ENCODE data around the gene IDE. TPM values are rescaled to one million over a fixed set of nuclear protein-coding genes. Genes with fewer than 3 reads are reported as not detected.
"Not testable (repeated sequence)": the region's sequence is repeated elsewhere in the genome, so short reads cannot be mapped to it uniquely, and the experiment has no call there.

Gene IDE
- total RNA-seq, 1 donor from 2014 or later = 26.3 TPM

GRCh38 chr10:92451431-92451830 lies 122.5 kb downstream of the IDE start:
- no peak for DNase-seq
- intact Hi-C loops (cut with DNase I) = no loop called here
- H3K36me3 ChIP-seq = peaks cover 54% of the 10 kb centered on the region

DNA sequence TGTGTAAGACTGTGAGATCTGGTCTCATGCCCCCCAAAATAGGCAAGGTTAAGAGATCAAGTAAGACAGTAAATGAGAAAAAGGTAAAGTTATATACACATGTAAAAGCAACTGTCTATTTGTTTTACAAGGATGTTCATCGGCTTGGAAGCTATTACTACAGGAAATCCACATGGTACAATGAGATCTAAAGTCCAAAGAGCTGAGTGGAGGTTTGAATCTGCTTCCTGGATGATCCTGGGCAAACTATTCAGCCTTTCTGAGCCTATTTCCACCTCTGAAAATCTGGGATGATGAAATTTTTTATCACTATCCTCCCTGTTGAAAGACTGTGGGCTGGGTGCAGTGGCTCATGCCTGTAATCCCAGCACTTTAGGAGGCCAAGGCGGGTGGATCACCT lies 123.0 kb downstream of the IDE start:
- no peak for TF ChIP-seq CTCF (IDR thresholded peaks at IDR 0.05)
- H3K27me3 ChIP-seq (ENCODE audit: low read depth) = no peaks in the 10 kb centered on the region
- no peaks in the 10 kb centered on the region for H3K9me3 ChIP-seq
- no peak overlapping the region for H3K27ac ChIP-seq
- intact Hi-C loops (cut with DNase I) = no loop called here
- no peaks in the 10 kb centered on the region for H3K4me1 ChIP-seq
- ATAC-seq (no peak), DNase-seq (no peak)
- H3K4me3 ChIP-seq = no peak overlapping the region
- H3K36me3 ChIP-seq = peaks cover 49% of the 10 kb centered on the region

More at GRCh38 chr10:92451431-92451830, 122.5 kb downstream of the IDE start:
- no peaks in the 10 kb centered on the region for H3K4me1 ChIP-seq
- ATAC-seq = no peak
- no peak overlapping the region for H3K4me3 ChIP-seq
- no peaks in the 10 kb centered on the region for H3K9me3 ChIP-seq
- no peaks in the 10 kb centered on the region for H3K27me3 ChIP-seq (ENCODE audit: low read depth)
- TF ChIP-seq CTCF (IDR thresholded peaks at IDR 0.05) = no peak
- no peak overlapping the region for H3K27ac ChIP-seq

- H3K9me3 ChIP-seq = no peaks in the 10 kb centered on the region
- no peak overlapping the region for H3K4me3 ChIP-seq
- no peaks in the 10 kb centered on the region for H3K27me3 ChIP-seq (ENCODE audit: low read depth)
- ATAC-seq (no peak), DNase-seq (no peak)
- H3K27ac ChIP-seq = no peak overlapping the region
- intact Hi-C loops (cut with DNase I) = no loop called here
- H3K4me1 ChIP-seq = no peaks in the 10 kb centered on the region
- H3K36me3 ChIP-seq = no peaks in the 10 kb centered on the region
- TF ChIP-seq CTCF (IDR thresholded peaks at IDR 0.05) = no peak
These were observed 133.3 kb downstream of the IDE start for GRCh38 chr10:92440578-92440977.

DNA sequence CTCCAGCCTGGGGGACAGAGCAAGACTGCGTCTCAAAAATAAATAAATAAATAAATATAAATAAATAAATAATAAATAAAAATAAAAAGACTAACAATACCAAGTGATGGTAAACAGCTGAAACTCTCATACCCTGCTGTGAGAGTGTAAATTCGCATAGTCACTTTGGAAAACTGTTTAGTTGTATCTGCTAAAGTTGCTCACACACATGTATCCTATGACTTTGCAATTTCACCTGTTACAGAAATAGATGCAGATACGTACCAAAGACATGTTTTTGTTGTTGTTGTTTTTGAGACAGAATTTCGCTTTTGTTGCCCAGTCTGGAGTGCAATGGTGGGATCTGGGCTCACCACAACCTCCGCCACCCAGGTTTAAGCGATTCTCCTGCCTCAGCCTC lies 135.7 kb downstream of the IDE start:
- H3K4me1 ChIP-seq = no peaks in the 10 kb centered on the region
- H3K9me3 ChIP-seq = no peaks in the 10 kb centered on the region
- ATAC-seq (no peak), DNase-seq (no peak)
- TF ChIP-seq CTCF (IDR thresholded peaks at IDR 0.05) = no peak
- no peak overlapping the region for H3K4me3 ChIP-seq
- intact Hi-C loops (cut with DNase I) = loop anchor here (10.0 kb wide), 1 partner anchor 353 kb away; no protein-coding TSS in a partner anchor
- H3K27ac ChIP-seq = no peak overlapping the region
- H3K27me3 ChIP-seq (ENCODE audit: low read depth) = no peaks in the 10 kb centered on the region
- H3K36me3 ChIP-seq = no peaks in the 10 kb centered on the region

- TF ChIP-seq CTCF (IDR thresholded peaks at IDR 0.05) = no peak
- Histone ChIP-seq H3K27me3 (ENCODE audit: low read depth) (no peaks in the 10 kb centered on the region), H3K4me3 (no peak overlapping the region), H3K27ac (no peak overlapping the region), H3K36me3 (no peaks in the 10 kb centered on the region), H3K4me1 (no peaks in the 10 kb centered on the region), H3K9me3 (no peaks in the 10 kb centered on the region)
- DNase-seq = no peak
- ATAC-seq = no peak
- intact Hi-C loops (cut with DNase I) = loop anchor here (10.0 kb wide), 1 partner anchor 352 kb away; no protein-coding TSS in a partner anchor
These were observed 137.3 kb downstream of the IDE start for GRCh38 chr10:92436611-92437010.

GRCh38 chr10:92436065-92436464 lies 137.8 kb downstream of the IDE start:
- not testable (repeated sequence) for DNase-seq; H3K27ac ChIP-seq; H3K9me3 ChIP-seq; H3K4me1 ChIP-seq; H3K36me3 ChIP-seq; ATAC-seq; H3K4me3 ChIP-seq; H3K27me3 ChIP-seq (ENCODE audit: low read depth)
- intact Hi-C loops (cut with DNase I) = loop anchor here (10.0 kb wide), 1 partner anchor 351 kb away; no protein-coding TSS in a partner anchor

Data from lower lobe of right lung (tissue), 2 donors.